WERI-Rb-1 (cell line): ENCODE measurements around the gene CYSTM1.

Source experiments
- DNase-seq: peaks from one replicate; pipeline ENCODE4 v3.0.0-alpha.2; 2020
- H3K27ac ChIP-seq: fragments of 250-450 bp; sonication (Bioruptor Pico); 2 replicates; pipeline ENCODE4 v1.5.1; 2020; ENCODE audit warnings: mild to moderate bottlenecking, moderate library complexity
- H3K27me3 ChIP-seq: fragments of 250-450 bp; sonication (Bioruptor Pico); 2 replicates; pipeline ENCODE4 v1.5.1; 2021; ENCODE audit warnings: mild to moderate bottlenecking, low read depth, moderate library complexity; ENCODE audit not compliant: insufficient read depth, severe bottlenecking
- H3K36me3 ChIP-seq: fragments of 250-450 bp; sonication (Bioruptor Pico); 2 replicates; pipeline ENCODE4 v1.5.1; 2020; ENCODE audit warnings: mild to moderate bottlenecking, moderate library complexity
- H3K4me3 ChIP-seq: 2 replicates; pipeline ENCODE4 v1.5.1; 2011; ENCODE audit warnings: low read depth, mild to moderate bottlenecking, control low read depth, low read length
- H3K9me3 ChIP-seq: fragments of 250-450 bp; sonication (Bioruptor Pico); 2 replicates; pipeline ENCODE4 v1.5.1; 2021; ENCODE audit warnings: mild to moderate bottlenecking, moderate library complexity; ENCODE audit not compliant: severe bottlenecking
- TF ChIP-seq, protein P1 (sequence below): IDR thresholded peaks from 2 replicates; pipeline ENCODE4 v1.5.1; 2011; ENCODE audit warnings: low read depth, mild to moderate bottlenecking, control low read depth, inconsistent platforms, low read length

Gene CYSTM1

GRCh38 chr5:140228364-140228837 lies 53.4 kb downstream of the CYSTM1 start:
- no peak overlapping the region for H3K27ac ChIP-seq
- H3K27me3 ChIP-seq, result no peaks in the 10 kb centered on the region
- H3K4me3 ChIP-seq, result no peak overlapping the region
- H3K36me3 ChIP-seq, result no peaks in the 10 kb centered on the region
- no peaks in the 10 kb centered on the region for H3K9me3 ChIP-seq
- no peak for DNase-seq
- TF ChIP-seq, protein P1, sequence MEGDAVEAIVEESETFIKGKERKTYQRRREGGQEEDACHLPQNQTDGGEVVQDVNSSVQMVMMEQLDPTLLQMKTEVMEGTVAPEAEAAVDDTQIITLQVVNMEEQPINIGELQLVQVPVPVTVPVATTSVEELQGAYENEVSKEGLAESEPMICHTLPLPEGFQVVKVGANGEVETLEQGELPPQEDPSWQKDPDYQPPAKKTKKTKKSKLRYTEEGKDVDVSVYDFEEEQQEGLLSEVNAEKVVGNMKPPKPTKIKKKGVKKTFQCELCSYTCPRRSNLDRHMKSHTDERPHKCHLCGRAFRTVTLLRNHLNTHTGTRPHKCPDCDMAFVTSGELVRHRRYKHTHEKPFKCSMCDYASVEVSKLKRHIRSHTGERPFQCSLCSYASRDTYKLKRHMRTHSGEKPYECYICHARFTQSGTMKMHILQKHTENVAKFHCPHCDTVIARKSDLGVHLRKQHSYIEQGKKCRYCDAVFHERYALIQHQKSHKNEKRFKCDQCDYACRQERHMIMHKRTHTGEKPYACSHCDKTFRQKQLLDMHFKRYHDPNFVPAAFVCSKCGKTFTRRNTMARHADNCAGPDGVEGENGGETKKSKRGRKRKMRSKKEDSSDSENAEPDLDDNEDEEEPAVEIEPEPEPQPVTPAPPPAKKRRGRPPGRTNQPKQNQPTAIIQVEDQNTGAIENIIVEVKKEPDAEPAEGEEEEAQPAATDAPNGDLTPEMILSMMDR, result no peak

- no peak for DNase-seq
- TF ChIP-seq, protein P1, result no peak
- Histone ChIP-seq H3K27ac (no peak overlapping the region), H3K27me3 (no peaks in the 10 kb centered on the region), H3K4me3 (no peak overlapping the region), H3K36me3 (no peaks in the 10 kb centered on the region), H3K9me3 (no peaks in the 10 kb centered on the region)
Measured at GRCh38 chr5:140230373-140230772, 55.4 kb downstream of the CYSTM1 start.

- no peak for DNase-seq
- H3K27ac ChIP-seq, result no peak overlapping the region
- no peaks in the 10 kb centered on the region for H3K27me3 ChIP-seq
- no peak overlapping the region for H3K4me3 ChIP-seq
- no peaks in the 10 kb centered on the region for H3K36me3 ChIP-seq
- TF ChIP-seq, protein P1, result no peak
- H3K9me3 ChIP-seq, result no peaks in the 10 kb centered on the region
Measured at GRCh38 chr5:140232731-140233130, 57.7 kb downstream of the CYSTM1 start.

- TF ChIP-seq, protein P1, result no peak
- Histone ChIP-seq H3K36me3 (no peaks in the 10 kb centered on the region), H3K4me3 (no peak overlapping the region), H3K27ac (no peak overlapping the region), H3K9me3 (no peaks in the 10 kb centered on the region), H3K27me3 (no peaks in the 10 kb centered on the region)
- DNase-seq, result no peak
Measured at GRCh38 chr5:140234377-140234989, 59.5 kb downstream of the CYSTM1 start.

DNA sequence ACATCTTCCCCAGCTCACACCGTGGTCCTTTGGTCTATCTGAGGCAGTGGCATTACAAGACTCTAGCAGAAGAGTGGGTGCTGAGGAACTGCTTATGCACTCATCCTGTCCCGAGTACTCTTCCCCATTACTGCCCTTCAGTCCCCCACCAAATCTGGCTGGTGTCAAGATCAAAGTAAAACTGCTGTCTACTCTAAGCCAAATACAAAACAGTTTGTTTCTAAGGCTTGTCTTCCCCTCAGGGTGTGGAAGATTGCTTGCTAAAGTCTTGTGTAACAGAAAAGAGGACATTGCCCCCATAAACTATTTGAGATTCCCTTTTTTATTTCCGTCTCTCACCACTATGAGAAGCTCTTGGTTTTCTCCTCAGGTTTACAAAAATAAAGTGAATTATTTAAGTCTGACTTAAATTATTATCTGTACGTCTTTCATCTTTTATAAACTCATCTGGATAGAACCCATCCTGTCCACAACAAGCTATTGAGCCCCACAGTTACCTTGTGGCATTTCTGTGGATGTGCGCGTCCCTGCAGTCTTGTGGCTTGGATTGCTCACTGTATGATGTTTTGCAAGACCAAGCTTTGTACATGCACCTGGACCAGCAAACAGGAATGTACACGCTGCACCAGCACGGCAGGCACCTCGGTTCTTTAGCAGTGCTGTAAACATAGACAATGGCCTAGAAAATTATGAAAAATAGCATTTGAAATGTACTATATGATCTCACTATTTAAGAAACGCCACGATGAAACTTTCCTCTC lies 61.0 kb downstream of the CYSTM1 start:
- TF ChIP-seq, protein P1, result no peak
- Histone ChIP-seq H3K27ac (no peak overlapping the region), H3K36me3 (no peaks in the 10 kb centered on the region), H3K4me3 (no peak overlapping the region), H3K27me3 (no peaks in the 10 kb centered on the region), H3K9me3 (no peaks in the 10 kb centered on the region)
- DNase-seq, result no peak
